HepG2 (cell line): Measurements from ENCODE around the gene PRKD2. TPM values are rescaled to one million over a fixed set of nuclear protein-coding genes. Genes with fewer than 3 reads are reported as not detected.
A peak's percentile ranks its signal among the peaks of the same experiment; 100 is the strongest.

ENCODE experiments used
- ATAC-seq: fragments of 200-7000 bp; cut with Tn5 transposase; 3 replicates; pipeline ENCODE4 v1.9.1; 2020; ENCODE audit warnings: mild to moderate bottlenecking, moderate library complexity
- BruUV-seq: library from RNA; stranded (reverse); fragments of 400-500 nt; replicated peaks from 2 replicates; lab custom pipeline; 2021; lab: Mats Ljungman, UMichigan
- CTCF ChIA-PET: fragments of 300-600 bp; formaldehyde crosslinking; extraction: SDS; loops from one replicate; lab custom pipeline; 2021; ENCODE audit warnings: low total read pairs, inconsistent platforms, low intra/inter-chr PET ratio; lab: Yijun Ruan, JAX
- POLR2A ChIA-PET: fragments of 350-600 bp; sonication (Branson Sonifier 250); formaldehyde crosslinking; loops from one replicate; lab custom pipeline; 2020; ENCODE audit warnings: antibody characterized with exemption, inconsistent platforms; lab: Yijun Ruan, JAX
- DNase-seq: peaks from one replicate; pipeline ENCODE4 v3.0.0-alpha.2; 2015; ENCODE audit warnings: low spot score
- FAIRE-seq: peaks from 3 replicates; lab custom pipeline; 2011; peaks lifted over from hg19 to GRCh38; lab: Jason Lieb, UNC
- H2AFZ ChIP-seq: one replicate; pipeline ENCODE4 v1.6.1; 2011; ENCODE audit warnings: low read length, inconsistent platforms
- H3K27ac ChIP-seq: fragments of 300-600 bp; 3 replicates; pipeline ENCODE4 v1.8.0; 2011; ENCODE audit warnings: mixed run types, mild to moderate bottlenecking, mixed read lengths, low read length, inconsistent platforms; ENCODE audit not compliant: insufficient read depth; ENCODE audit errors: extremely low read length
- H3K27me3 ChIP-seq, 2 experiments: fragments of 200-600 bp in 1 of 2; 2 replicates in 1 of 2; 3 replicates in 1 of 2; pipeline versions ENCODE4 v1.6.0 to v1.8.0; 2011; ENCODE audit warnings: low read length in 2 of 2, mild to moderate bottlenecking in 2 of 2, moderate library complexity in 2 of 2, inconsistent platforms in 1 of 2; ENCODE audit not compliant: insufficient read depth in 2 of 2, control insufficient read depth in 1 of 2
- H3K36me3 ChIP-seq, 2 experiments: fragments of 200-600 bp in 1 of 2; replicated peaks in 1 of 2; 2 replicates in 1 of 2; 3 replicates in 1 of 2; pipeline versions ENCODE4 v1.5.1 to v1.8.0; 2011; ENCODE audit warnings: low read length in 2 of 2, inconsistent platforms in 1 of 2; ENCODE audit not compliant: insufficient read depth in 2 of 2, control insufficient read depth in 1 of 2
- H3K4me1 ChIP-seq: 2 replicates; pipeline ENCODE4 v1.5.1; 2012; ENCODE audit warnings: low read length, inconsistent platforms; ENCODE audit not compliant: insufficient read depth
- H3K4me2 ChIP-seq: 2 replicates; pipeline ENCODE4 v1.6.0; 2011; ENCODE audit warnings: low read depth, low read length, inconsistent platforms
- H3K4me3 ChIP-seq, 3 experiments: fragments of 200-600 bp in 1 of 3; sonication (generic), shearing (Covaris generic) in 1 of 3; replicated peaks in 1 of 3; 2 replicates each; pipeline ENCODE4 v1.5.1; 2011 to 2016; ENCODE audit warnings: low read length in 3 of 3, inconsistent platforms in 2 of 3, low read depth in 2 of 3, mild to moderate bottlenecking in 2 of 3, control low read depth in 1 of 3, mixed read lengths in 1 of 3; ENCODE audit not compliant: insufficient read depth in 1 of 3
- H3K79me2 ChIP-seq: one replicate; pipeline ENCODE4 v1.6.1; 2011; ENCODE audit warnings: low read length, inconsistent platforms; ENCODE audit not compliant: insufficient read depth
- H3K9ac ChIP-seq: 2 replicates; pipeline ENCODE4 v1.6.0; 2011; ENCODE audit warnings: mild to moderate bottlenecking, low read depth, low read length, inconsistent platforms; ENCODE audit not compliant: insufficient read depth
- H3K9me3 ChIP-seq: 2 replicates; pipeline ENCODE4 v1.5.1; 2012; ENCODE audit warnings: mild to moderate bottlenecking, low read length
- H4K20me1 ChIP-seq: 2 replicates; pipeline ENCODE4 v1.6.0; 2011; ENCODE audit warnings: inconsistent platforms, mild to moderate bottlenecking, low read length, moderate library complexity; ENCODE audit not compliant: insufficient read depth
- AGO2 ChIP-seq: fragments of 200-400 bp; formaldehyde crosslinking; optimal IDR thresholded peaks from 2 replicates; pipeline ENCODE3; 2017; ENCODE audit warnings: mild to moderate bottlenecking, low read depth, low read length, moderate library complexity
- ARID4A ChIP-seq: sonication (generic); formaldehyde crosslinking; IDR thresholded peaks from 2 replicates; pipeline ENCODE4 v1.5.0; 2020; ENCODE audit warnings: mild to moderate bottlenecking, missing genetic modification reagents, borderline replicate concordance
- HMGXB4 ChIP-seq, 2 experiments: sonication (generic) in 1 of 2; formaldehyde crosslinking in 1 of 2; IDR thresholded peaks; 2 replicates each; pipeline versions ENCODE4 v1.4.0 to v1.6.1; 2018 to 2020; ENCODE audit warnings: missing genetic modification reagents in 2 of 2, borderline replicate concordance in 1 of 2, low read depth in 1 of 2, mild to moderate bottlenecking in 1 of 2, missing biosample characterization in 1 of 2
- IRF9 ChIP-seq: sonication (generic); formaldehyde crosslinking; IDR thresholded peaks from 2 replicates; pipeline ENCODE4 v1.8.0; 2022; ENCODE audit warnings: missing genetic modification reagents, mild to moderate bottlenecking, borderline replicate concordance
- MEIS1 ChIP-seq: sonication (generic); formaldehyde crosslinking; IDR thresholded peaks from 2 replicates; pipeline ENCODE4 v1.9.0; 2021; ENCODE audit warnings: mild to moderate bottlenecking, missing genetic modification reagents, moderate library complexity, borderline replicate concordance
- MEIS2 ChIP-seq: sonication (generic); formaldehyde crosslinking; IDR thresholded peaks from 2 replicates; pipeline ENCODE4 v1.9.0; 2021; ENCODE audit warnings: mild to moderate bottlenecking, missing genetic modification reagents
- RAD21 ChIP-seq: fragments of 450-650 bp; formaldehyde crosslinking; IDR thresholded peaks from 2 replicates; pipeline ENCODE4 v1.5.0; 2020; ENCODE audit warnings: mild to moderate bottlenecking
- SOX5 ChIP-seq: IDR thresholded peaks from 2 replicates; pipeline ENCODE4 v1.6.1; 2016; ENCODE audit warnings: borderline replicate concordance
- STAG1 ChIP-seq: sonication (generic); formaldehyde crosslinking; IDR thresholded peaks from 2 replicates; pipeline ENCODE4 v1.4.0; 2020; ENCODE audit warnings: missing genetic modification reagents
- ZFP36 ChIP-seq: fragments of 150-350 bp; IDR thresholded peaks from 2 replicates; pipeline ENCODE4 v1.6.1; 2018; ENCODE audit warnings: borderline replicate concordance, low read length, low read depth; ENCODE audit not compliant: partially characterized antibody
- ZFX ChIP-seq: sonication (generic); formaldehyde crosslinking; IDR thresholded peaks from 2 replicates; pipeline ENCODE4 v1.4.0; 2020; ENCODE audit warnings: mild to moderate bottlenecking, low read depth, missing genetic modification reagents, moderate library complexity
- ZNF232 ChIP-seq: sonication (generic); formaldehyde crosslinking; IDR thresholded peaks from 2 replicates; pipeline ENCODE4 v1.4.0; 2020; ENCODE audit warnings: missing genetic modification reagents, borderline replicate concordance
- ZNF580 ChIP-seq: IDR thresholded peaks from 2 replicates; pipeline ENCODE4 v1.6.1; 2016; ENCODE audit warnings: low read depth, borderline replicate concordance
- WGBS: methylation state at CpG from one replicate; pipeline ENCODE4 v1.1.6; 2017; ENCODE audit warnings: low lambda C conversion rate; 5-methylcytosine and 5-hydroxymethylcytosine counted together
- in situ Hi-C: cut with HindIII; loops from 2 replicates; pipeline ENCODE4 v1.10.0; 2017; ENCODE audit warnings: low pct_unique_long_range_greater_than_20kb; ENCODE audit not compliant: extremely low pct_ligation_motif_present
- intact Hi-C: fragments of 100-400 bp; cut with micrococcal nuclease; formaldehyde crosslinking; loops from one replicate; pipeline ENCODE4 v1.10.0; 2022; ENCODE audit not compliant: unreplicated experiment
- polyA plus RNA-seq, 8 experiments: library from polyadenylated mRNA; depleted of rRNA in 3 of 8; stranded (reverse) in 7 of 8; unstranded in 1 of 8; fragments of >200 nt; fragmentation: Illumina TruSeq in 4 of 8; extraction: Trizol in 4 of 8; gene quantifications; 2 replicates each; pipeline versions ENCODE4 v1.2.1 to v1.2.3, GENCODE V29; 2011 to 2016; ENCODE audit warnings: low read depth in 4 of 8, missing spikeins in 1 of 8, mixed read lengths in 1 of 8; ENCODE audit not compliant: insufficient read depth in 1 of 8
- total RNA-seq, 5 experiments: library from RNA; depleted of rRNA; stranded (reverse); fragments of >200 nt; fragmentation: Illumina TruSeq; extraction: Trizol; gene quantifications; 2 replicates each; pipeline ENCODE4 v1.2.3, GENCODE V29; 2016; ENCODE audit warnings: low read depth in 1 of 5

Gene PRKD2
- total and polyA plus RNA-seq, 2 of the 13 experiments (the other 11 are each of a cell fraction or from before 2014, with no cell fraction given), result 6.7 to 7.3 TPM

GRCh38 chr19:46729696-46730095 is 12.8 kb upstream of the PRKD2 start (continued):
- TF ChIP-seq SOX5 (CRISPR knock-in tag), result no peak
- no peak for TF ChIP-seq ZNF232 (CRISPR knock-in tag)
- no peak for TF ChIP-seq ZFP36

GRCh38 chr19:46728693-46729339 is 11.9 kb upstream of the PRKD2 start:
- POLR2A ChIA-PET, result interaction anchor here (1.0 to 1.3 kb wide), 2 partner anchors 9 to 12 kb away, joined by 3 read pairs; partner anchors contain the start of gene PRKD2
- H3K9me3 ChIP-seq, result no peaks in the 10 kb centered on the region
- DNase-seq (peak; percentile 27), FAIRE-seq (no peak), ATAC-seq (peak; percentile 88)
- no peaks in the 10 kb centered on the region for H3K4me1 ChIP-seq
- 56% methylated on average over 12 of the region's 20 CpGs for WGBS
- no peak overlapping the region for H2AFZ ChIP-seq
- H4K20me1 ChIP-seq, result peaks cover 13% of the 10 kb centered on the region; the same call in 1 of the 2 replicates
- intact Hi-C loops, result loop anchor here (1.0 kb wide), 1 partner anchor 25 kb away; no protein-coding TSS in a partner anchor
- no peak overlapping the region for H3K9ac ChIP-seq
- in situ Hi-C loops, result no loop called here
- no peak overlapping the region for H3K4me3 ChIP-seq
- H3K27me3 ChIP-seq, result no peaks in the 10 kb centered on the region
- H3K79me2 ChIP-seq, result no peaks in the 10 kb centered on the region
- no TSS peak for BruUV-seq
- no peak overlapping the region for H3K27ac ChIP-seq
- H3K36me3 ChIP-seq, result peaks cover 65 to 95% of the 10 kb centered on the region in 2 experiments
- CTCF ChIA-PET, result interaction anchor here (2.8 kb wide), 1 partner anchor 24 kb away, joined by 22 read pairs; no protein-coding TSS in a partner anchor
- no peak overlapping the region for H3K4me2 ChIP-seq
- TF ChIP-seq RAD21 (CRISPR knock-in tag) (peak; percentile 86), ZNF580 (CRISPR knock-in tag) (peak; percentile 36; the same call in 1 of the 2 replicates), IRF9 (CRISPR knock-in tag) (no peak), ZFX (CRISPR knock-in tag) (peak; percentile 41; the same call in 1 of the 2 replicates), ARID4A (CRISPR knock-in tag) (peak; percentile 33; the same call in 1 of the 2 replicates), MEIS2 (CRISPR knock-in tag) (0 out of 2 replicates have a peak, but pooled peaks have one; percentile 53), STAG1 (peak; percentile 72), AGO2 (peak; percentile 7), MEIS1 (CRISPR knock-in tag) (0 out of 2 replicates have a peak, but pooled peaks have one; percentile 23), HMGXB4 (CRISPR knock-in tag; IDR thresholded peaks at IDR 0.05; ENCODE audit: borderline replicate concordance in 1 of 2, low read depth in 1 of 2) (peak in 1 of 2 experiments; percentile 44; a peak in 1 of 4 replicates)
